Ramos (cell line): ENCODE data around the gene OSBPL10.

Experiments used
- in situ Hi-C: fragments of 300-500 bp; cut with MboI; formaldehyde crosslinking; loops from one replicate; pipeline ENCODE4 v1.14.3; 2022; ENCODE audit warnings: low sequenced_read_pairs; ENCODE audit not compliant: unreplicated experiment

Gene OSBPL10

DNA sequence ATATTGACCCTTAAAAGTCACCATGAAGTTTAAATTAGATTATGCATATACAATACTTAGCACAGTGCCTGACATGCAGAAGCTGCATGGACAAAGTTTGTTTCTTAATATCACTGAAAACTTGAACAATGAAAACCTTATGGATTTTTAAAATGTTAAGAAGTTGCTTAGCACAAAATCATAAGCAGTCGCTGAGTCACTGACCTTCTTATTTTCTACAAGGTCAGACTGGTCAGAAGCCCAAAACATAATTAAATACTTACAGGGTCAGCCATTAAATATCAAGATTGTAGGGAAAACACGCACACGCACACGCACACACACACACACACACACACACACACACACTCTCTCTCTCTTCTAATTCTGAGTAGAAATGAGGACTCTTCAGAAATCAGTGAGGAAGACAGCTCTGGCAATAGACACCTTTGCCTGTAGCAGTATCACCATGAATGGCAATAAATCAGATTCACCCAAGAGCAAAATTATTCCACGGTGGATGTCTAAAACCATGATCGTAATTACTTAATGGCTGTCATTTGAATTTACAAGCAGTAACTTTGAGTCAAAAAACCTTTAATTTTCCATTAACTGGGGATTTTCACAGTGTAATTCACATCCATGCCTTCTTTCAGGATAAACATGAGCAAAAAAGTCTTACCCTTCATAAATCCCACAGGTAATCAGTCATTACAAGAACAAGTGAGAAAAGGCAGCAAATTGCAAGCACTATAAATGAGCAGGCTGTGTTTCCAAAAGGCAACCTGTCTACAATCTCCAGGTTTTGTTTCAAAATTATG is 147.5 kb downstream of the OSBPL10 start:
- in situ Hi-C loops: no loop called here

- in situ Hi-C loops: no loop called here
Measured at GRCh38 chr3:31832551-31832950, 148.5 kb downstream of the OSBPL10 start.

DNA sequence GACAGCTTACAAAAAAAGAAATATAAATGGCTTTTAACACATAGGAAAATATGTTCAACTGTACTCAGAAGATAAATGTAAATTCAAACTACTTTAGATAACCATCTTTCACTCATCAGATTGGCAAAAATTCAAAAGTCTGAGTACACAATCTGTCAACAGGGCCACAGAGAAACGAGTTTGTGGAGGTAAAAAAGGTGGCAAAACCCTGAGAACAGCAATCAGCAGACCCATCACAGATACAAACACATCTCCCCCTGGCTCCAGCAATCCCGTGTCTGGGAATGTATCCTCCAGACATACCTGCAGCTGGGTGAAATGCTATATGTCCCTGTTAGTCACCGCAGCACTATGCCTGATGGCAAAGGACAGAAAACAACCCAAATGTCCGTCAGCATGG is 149.5 kb downstream of the OSBPL10 start:
- in situ Hi-C loops: no loop called here

DNA sequence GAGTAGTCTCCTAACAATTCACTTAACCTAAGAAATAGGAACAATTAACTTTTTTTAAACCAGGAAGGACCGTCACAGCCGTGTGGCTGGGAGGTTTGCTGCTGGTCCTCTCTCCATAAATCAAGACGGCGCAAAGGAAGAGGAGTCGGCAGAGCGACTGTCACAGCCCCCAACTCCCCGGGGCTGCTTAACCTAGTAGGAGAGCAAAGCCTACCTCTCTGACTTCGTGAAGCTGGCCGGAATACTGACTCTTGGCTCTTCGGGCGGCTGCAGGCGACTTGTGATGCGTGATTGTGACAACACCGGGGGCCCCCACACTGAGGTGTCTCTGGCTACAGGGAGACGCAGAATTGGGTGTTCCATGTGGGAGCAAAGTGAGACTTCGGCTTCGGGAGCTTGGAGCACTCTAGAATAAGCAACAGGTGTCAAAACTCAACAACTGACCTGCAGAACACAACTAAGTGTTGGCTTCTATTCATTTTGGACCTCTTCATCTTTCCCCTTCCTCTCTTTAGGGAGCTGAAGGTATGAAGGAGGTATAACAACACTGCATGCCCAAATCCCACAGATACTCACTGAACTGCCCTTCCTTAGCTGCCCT is 151.1 kb downstream of the OSBPL10 start:
- in situ Hi-C loops: no loop called here

- in situ Hi-C loops: no loop called here
Measured at GRCh38 chr3:31829010-31829409, 152.1 kb downstream of the OSBPL10 start.

- in situ Hi-C loops: no loop called here
Measured at GRCh38 chr3:31828007-31828406, 153.1 kb downstream of the OSBPL10 start.

DNA sequence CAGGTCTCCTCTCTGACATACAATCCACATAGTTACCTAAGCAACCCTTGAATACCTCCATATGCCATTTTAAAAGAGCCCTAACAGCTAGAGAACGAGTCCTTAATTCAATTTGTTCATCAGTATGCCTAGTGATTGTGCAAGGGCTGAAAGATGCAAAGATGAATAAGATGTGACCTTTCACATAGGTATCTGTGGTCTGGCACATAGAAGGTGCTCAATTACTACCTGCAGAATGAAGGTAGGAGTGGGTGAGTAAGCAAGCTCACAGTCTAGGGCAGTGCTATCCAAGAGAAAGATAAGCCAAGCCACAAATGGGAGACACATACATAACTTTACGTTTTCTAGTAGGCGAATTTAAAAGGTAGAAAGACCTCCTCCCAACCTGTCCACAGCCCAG is 157.9 kb downstream of the OSBPL10 start:
- in situ Hi-C loops: no loop called here

GRCh38 chr3:31821118-31821517 is 159.9 kb downstream of the OSBPL10 start:
- in situ Hi-C loops: no loop called here

GRCh38 chr3:31819441-31819840 is 161.6 kb downstream of the OSBPL10 start:
- in situ Hi-C loops: no loop called here

GRCh38 chr3:31817411-31817966 is 163.6 kb downstream of the OSBPL10 start:
- in situ Hi-C loops: no loop called here

DNA sequence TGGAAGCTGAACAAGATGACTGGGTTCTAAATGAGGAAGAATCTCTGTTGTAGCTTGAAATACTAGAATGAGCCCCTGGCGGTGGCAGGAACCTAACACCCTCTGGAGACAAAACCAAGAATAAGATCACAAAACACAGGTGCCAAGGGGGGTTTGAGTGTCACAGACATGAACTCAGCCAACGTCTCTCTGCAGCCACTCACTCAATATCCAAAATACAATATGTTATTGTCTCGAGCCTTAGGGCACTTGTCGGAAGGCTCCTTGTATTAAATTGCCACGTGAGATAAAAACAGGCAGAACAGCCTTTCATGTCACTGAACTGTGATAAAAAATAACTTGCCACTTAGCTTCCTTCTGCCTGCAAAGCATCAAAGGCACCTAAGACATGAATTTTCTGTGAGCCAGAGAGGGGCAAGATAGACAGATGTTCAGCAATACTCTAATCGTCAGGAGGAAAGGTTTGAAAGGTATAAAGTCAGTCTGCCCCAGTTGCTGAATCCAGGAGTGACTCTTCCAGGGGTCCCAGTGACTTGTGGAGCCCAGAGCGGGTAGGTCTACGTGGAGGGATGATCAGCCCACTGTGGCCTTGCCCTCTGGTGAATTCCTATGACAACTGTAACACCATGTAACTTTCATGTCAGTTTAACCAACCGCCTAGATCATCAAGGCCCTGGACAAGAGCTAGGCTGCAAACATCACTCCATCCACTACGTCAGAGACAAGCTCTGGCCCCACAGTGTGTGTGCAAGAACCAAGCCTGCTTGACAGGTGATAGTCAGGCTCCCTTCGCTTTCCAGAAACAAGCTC is 165.2 kb downstream of the OSBPL10 start:
- in situ Hi-C loops: no loop called here

GRCh38 chr3:31815006-31815405 is 166.1 kb downstream of the OSBPL10 start:
- in situ Hi-C loops: no loop called here

DNA sequence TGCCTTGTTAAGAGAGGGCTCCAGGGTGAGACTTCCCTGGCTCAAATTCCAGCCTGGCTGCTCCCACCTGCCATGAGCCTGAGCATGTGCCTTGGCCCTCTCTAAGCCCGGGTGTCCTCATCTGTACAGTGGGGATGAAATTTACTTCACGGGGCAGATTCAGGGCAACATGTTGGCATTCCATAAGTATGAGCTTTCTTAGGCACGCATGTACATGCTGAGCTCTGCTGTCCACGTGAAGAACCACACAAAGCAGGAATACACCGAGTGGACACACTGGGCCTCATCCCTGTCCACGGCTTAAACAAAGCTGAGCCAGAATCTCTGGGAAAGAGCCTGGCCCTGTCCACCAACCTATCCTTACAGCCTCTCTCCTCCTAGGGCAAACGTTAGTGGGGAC is 167.4 kb downstream of the OSBPL10 start:
- in situ Hi-C loops: no loop called here

GRCh38 chr3:31813197-31813596 is 167.9 kb downstream of the OSBPL10 start:
- in situ Hi-C loops: no loop called here

DNA sequence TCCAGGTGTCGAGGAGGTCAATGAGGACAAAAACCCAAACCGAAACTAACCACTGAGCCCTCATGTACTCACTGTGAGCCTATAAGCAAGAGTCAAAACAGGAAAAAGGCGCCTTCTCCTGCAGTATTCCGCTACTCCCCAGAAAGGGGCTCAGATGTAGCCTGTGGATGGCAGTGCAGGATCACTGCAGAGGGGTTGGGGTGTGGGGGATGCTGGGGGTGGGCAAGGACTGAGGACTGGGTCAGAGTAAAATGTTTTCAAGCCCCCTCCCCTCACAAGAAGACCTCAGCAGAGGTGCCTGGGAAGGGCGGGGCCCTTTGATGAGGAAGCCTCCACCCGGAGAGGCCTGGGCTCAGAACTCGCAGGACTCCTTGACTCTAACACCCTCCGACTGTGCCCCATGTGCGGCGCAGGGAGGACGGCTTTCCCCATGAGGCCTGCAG is 170.1 kb downstream of the OSBPL10 start:
- in situ Hi-C loops: no loop called here

GRCh38 chr3:31808143-31808720 is 172.8 kb downstream of the OSBPL10 start:
- in situ Hi-C loops: no loop called here

DNA sequence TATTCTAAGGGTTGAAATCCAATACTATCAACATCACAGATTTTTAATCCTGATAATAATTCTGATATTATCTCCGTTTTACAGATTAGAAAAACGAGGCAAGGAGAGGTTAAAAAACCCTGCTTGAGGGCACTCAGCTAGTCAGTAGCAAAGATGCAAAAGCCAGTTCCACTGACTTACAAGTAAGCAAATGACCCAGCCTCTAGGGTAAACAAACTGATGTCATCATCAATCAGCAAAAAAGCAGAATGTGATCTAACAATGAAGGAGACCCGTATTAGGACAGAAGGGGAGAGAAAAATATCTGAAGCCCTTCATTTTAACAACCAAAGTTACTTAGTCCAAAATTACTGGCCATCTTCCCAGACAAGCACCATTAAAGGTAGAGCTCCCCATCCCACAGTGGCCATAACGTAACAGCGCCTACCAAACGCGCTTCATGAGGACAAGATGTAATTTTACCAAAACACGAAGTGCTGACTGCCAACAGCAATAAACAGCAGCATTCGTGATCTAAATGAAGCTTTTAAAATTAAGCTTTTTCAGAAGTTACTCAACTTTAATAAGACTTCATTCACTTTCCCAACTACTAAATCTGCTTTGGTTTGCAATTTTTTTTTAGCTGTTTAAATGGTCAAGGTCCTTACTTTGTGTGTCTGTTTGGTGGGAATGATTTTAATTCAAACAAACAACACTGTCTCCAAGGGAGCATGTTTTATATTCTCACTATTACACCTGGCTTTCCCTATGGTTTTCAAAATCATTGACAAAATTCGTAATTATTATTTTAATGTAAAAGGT is 176.6 kb downstream of the OSBPL10 start:
- in situ Hi-C loops: no loop called here

DNA sequence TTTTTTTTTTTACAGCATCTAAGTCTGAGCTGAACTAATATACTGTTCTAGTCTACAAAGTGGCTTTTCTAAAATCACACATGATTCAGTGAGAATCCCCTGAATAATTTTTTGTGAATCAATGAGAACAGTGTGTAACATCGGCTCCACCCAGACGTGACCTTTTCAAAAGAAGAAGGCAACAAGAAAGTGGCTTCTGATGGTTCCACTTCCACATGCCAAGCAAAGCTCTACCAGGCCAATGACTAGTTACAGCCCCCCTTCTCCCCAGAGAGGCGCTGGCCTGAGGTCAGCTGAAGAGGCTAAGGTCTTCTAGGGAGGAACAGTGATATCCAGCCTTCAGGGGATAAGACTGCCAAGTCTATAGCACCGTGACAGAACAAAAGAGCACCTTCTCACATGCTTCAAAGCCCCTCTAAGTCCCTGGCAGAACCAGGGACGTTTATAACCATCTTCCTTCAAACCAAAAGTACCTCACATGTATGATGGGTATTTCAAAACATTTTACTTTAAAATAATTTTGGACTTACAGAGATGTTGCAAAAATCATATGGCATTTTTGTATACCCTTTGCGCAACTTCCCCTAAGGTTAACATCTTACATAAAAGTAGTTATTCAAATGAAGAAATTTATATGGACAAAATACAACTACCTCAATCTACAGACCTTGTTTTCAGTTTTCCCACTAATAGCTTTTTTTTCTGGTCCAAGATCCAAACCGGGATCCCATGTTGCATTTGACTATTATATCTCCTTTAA is 177.9 kb downstream of the OSBPL10 start:
- in situ Hi-C loops: no loop called here

GRCh38 chr3:31800436-31800835 is 180.6 kb downstream of the OSBPL10 start:
- in situ Hi-C loops: no loop called here
